Right lobe of liver (tissue), 6 donors: ENCODE results near the gene GBP6. TPM values are rescaled to one million over a fixed set of nuclear protein-coding genes. Genes with fewer than 3 reads are reported as not detected.
"Not testable (repeated sequence)": the region's sequence is repeated elsewhere in the genome, so short reads cannot be mapped to it uniquely, and the experiment has no call there.

Experiments used
- ATAC-seq, 4 donors: fragments of 200-7000 bp; cut with Tn5 transposase; one replicate each; pipeline ENCODE4 v1.9.1; 2020; ENCODE audit warnings: mild to moderate bottlenecking in 4 of 4, moderate library complexity in 4 of 4
- DNase-seq, 3 donors: peaks; one replicate each; pipeline ENCODE4 v3.0.0-alpha.2; 2020
- H3K27ac ChIP-seq, 3 donors: fragments of 200-600 bp; one replicate each; pipeline ENCODE4 v1.8.0; 2022
- H3K27me3 ChIP-seq, 2 donors: fragments of 200-600 bp; one replicate each; pipeline ENCODE4 v1.8.0; 2022
- H3K36me3 ChIP-seq, 4 donors: fragments of 200-600 bp; sonication (generic) in 1 of 4; one replicate each; pipeline versions ENCODE4 v1.5.1 to v1.8.0; 2017 to 2022; ENCODE audit warnings: control low read depth in 1 of 4
- H3K4me1 ChIP-seq, 4 donors: fragments of 200-600 bp; sonication (generic) in 1 of 4; one replicate each; pipeline versions ENCODE4 v1.5.1 to v1.8.0; 2017 to 2022; ENCODE audit warnings: control low read depth in 1 of 4
- H3K4me3 ChIP-seq, 3 donors: fragments of 200-600 bp; one replicate each; pipeline ENCODE4 v1.8.0; 2022
- H3K9me3 ChIP-seq, 4 donors: fragments of 200-600 bp; sonication (generic) in 1 of 4; one replicate each; pipeline versions ENCODE4 v1.5.1 to v1.8.0; 2017 to 2022; ENCODE audit warnings: control low read depth in 1 of 4
- POLR2A ChIP-seq: fragments of 450-650 bp; IDR thresholded peaks from one replicate; pipeline ENCODE4 v1.6.1; 2017; ENCODE audit warnings: antibody characterized with exemption, mild to moderate bottlenecking
- WGBS: methylation state at CpG from one replicate; pipeline ENCODE4 v1.1.6; 2018; ENCODE audit warnings: low coverage, low lambda C conversion rate; ENCODE audit not compliant: insufficient coverage; ENCODE audit errors: missing lambda C conversion rate; 5-methylcytosine and 5-hydroxymethylcytosine counted together
- intact Hi-C, 2 donors: fragments of 100-400 bp; cut with DNase I; formaldehyde crosslinking; loops; one replicate each; pipeline versions ENCODE4 v1.11.2 to v1.14.1; 2022
- total RNA-seq, 6 experiments: library from RNA; depleted of rRNA in 2 of 6; stranded (reverse); fragments of >200 nt in 2 of 6; fragmentation: NEBNext Ultra II Directional in 3 of 6; extraction: Animal tissue kit (Norgen Biotek cat#: 25700) in 3 of 6; gene quantifications; one replicate each; pipeline versions ENCODE4 v1.1.0 to v1.2.4, GENCODE V29; 2016 to 2023
- TF ChIP-seq, protein P1 (sequence below), 4 donors: fragments of 200-600 bp in 3 of 4; fragments of 450-650 bp in 1 of 4; IDR thresholded peaks; one replicate each; pipeline versions ENCODE4 v1.5.1 to v1.8.0; 2016 to 2022; ENCODE audit warnings: antibody characterized with exemption in 4 of 4, mild to moderate bottlenecking in 2 of 4
- donor health status: DM: no; HTN: yes; CAD: no.
- donor health status: DM: no; HTN: no; CAD: no.
- donor health status: DM: no; HTN: no; CAD: no.
- donor health status: DM: no; HTN: yes; CAD: no.
- donor health status: DM: no; HTN: yes; CAD: no.

GBP6 gene
- total RNA-seq, 6 experiments from 2014 or later = 0.06 to 0.15 (median 0.07) TPM; not detected in 3

DNA sequence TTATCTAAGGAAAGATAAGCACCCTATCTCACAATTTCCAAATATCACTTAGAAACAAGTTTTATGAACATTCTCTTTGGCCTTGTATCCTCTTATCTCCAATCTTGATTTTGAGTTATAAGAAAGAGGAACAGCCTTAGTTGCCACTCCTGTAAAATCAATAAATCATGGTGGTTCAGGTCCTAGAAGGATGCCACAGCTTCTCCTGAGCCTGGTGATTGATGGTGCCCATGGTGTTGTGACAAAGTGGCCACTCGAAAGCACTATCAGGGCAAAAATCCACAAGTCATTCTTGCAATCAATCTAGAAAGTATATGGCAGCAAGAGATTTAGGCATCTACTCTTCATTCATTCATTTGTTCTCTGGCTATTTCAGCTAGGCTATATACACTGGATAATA, 27.8 kb downstream of the GBP6 start:
- TF ChIP-seq, protein P1, sequence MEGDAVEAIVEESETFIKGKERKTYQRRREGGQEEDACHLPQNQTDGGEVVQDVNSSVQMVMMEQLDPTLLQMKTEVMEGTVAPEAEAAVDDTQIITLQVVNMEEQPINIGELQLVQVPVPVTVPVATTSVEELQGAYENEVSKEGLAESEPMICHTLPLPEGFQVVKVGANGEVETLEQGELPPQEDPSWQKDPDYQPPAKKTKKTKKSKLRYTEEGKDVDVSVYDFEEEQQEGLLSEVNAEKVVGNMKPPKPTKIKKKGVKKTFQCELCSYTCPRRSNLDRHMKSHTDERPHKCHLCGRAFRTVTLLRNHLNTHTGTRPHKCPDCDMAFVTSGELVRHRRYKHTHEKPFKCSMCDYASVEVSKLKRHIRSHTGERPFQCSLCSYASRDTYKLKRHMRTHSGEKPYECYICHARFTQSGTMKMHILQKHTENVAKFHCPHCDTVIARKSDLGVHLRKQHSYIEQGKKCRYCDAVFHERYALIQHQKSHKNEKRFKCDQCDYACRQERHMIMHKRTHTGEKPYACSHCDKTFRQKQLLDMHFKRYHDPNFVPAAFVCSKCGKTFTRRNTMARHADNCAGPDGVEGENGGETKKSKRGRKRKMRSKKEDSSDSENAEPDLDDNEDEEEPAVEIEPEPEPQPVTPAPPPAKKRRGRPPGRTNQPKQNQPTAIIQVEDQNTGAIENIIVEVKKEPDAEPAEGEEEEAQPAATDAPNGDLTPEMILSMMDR (IDR thresholded peaks at IDR 0.05) = no peak
- no peak for TF ChIP-seq POLR2A
- intact Hi-C loops = no loop called here
- no peak for DNase-seq
- H3K4me3 ChIP-seq = no peak overlapping the region
- H3K36me3 ChIP-seq = no peaks in the 10 kb centered on the region
- no peaks in the 10 kb centered on the region for H3K9me3 ChIP-seq
- no peak for ATAC-seq
- H3K27me3 ChIP-seq = no peaks in the 10 kb centered on the region
- no peak overlapping the region for H3K27ac ChIP-seq
- no peaks in the 10 kb centered on the region for H3K4me1 ChIP-seq
- WGBS = 67% methylated on average over 1 of the region's 1 CpG

DNA sequence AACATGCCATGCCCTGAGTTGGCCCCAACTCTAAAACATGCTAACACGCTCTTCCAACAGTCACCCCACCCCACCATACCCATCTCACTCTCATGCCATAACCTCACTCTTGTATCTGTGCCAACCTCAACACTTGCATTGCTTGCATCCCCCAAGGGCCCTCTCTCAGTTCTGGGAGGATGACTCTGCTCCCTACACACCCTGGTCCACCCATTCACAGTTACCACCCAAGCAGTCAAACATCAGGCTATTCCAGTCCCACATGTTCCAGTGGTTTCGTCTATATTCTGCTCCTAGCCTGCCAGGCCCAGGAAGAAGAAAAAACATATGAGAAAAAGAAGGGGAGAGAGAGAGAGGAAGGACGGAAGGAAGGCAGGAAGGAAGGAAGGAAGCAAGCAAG, 31.0 kb downstream of the GBP6 start:
- Histone ChIP-seq H3K27me3 (no peaks in the 10 kb centered on the region), H3K36me3 (no peaks in the 10 kb centered on the region), H3K4me1 (no peaks in the 10 kb centered on the region), H3K4me3 (no peak overlapping the region), H3K27ac (no peak overlapping the region), H3K9me3 (no peaks in the 10 kb centered on the region)
- intact Hi-C loops = no loop called here
- whole genome bisulfite sequencing = 83% methylated on average over 3 of the region's 3 CpGs
- no peak for TF ChIP-seq POLR2A
- TF ChIP-seq, protein P1 (IDR thresholded peaks at IDR 0.05) = no peak
- ATAC-seq = no peak
- DNase-seq = no peak

DNA sequence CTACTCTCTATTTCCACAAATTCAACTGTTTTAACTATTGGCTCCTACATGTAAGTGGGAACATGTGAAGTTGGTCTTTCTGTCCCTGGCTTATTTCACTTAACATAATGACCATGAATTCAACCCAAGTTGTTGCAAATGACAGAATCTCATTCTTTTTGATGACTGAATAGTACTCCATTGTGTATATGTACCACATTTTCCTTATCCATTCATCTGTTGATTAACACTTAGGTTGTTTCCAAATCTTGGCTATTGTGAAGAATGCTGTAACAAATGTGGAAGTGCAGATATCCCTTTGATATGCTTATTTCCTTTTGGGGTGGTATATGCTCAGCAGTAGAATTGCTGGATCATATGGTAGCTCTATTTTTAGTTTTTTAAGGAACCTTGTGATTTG, 33.0 kb downstream of the GBP6 start:
- no peak overlapping the region for H3K27ac ChIP-seq
- H3K27me3 ChIP-seq = no peaks in the 10 kb centered on the region
- H3K4me1 ChIP-seq = no peaks in the 10 kb centered on the region
- no peaks in the 10 kb centered on the region for H3K36me3 ChIP-seq
- ATAC-seq = no peak
- intact Hi-C loops = no loop called here
- no peak for DNase-seq
- no peaks in the 10 kb centered on the region for H3K9me3 ChIP-seq
- no peak overlapping the region for H3K4me3 ChIP-seq
- no peak for TF ChIP-seq POLR2A
- TF ChIP-seq, protein P1 (IDR thresholded peaks at IDR 0.05) = no peak

DNA sequence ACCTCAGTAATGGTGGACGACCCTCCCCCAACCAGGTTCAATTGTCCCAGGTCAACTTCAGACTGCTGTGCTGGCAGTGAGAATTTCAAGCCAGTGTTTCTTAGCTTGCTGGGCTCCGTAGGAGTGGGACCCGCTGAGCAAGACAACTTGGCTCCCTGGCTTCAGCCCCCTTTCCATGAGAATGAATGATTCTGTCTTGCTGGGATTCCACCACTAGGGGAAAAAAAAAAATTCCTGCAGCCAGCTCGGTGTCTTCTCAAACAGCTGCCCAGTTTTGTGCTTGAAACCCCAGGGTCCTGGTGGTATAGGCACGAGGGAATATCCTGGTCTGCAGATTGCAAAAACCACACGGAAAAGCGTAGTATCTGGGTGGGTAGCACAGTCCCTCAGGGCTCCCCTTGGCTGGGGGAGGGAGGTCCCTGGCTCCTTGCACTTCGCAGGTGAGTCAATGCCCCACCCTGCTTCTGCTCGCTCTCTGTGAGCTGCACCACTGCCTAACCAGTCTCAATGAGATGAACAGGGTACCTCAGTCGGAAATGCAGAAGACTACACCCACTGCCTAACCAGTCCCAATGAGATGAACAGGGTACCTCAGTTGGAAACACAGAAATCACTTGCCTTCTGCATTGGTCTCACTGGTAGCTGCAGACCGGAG, 41.5 kb downstream of the GBP6 start:
- ATAC-seq (no peak), DNase-seq (no peak)
- Histone ChIP-seq H3K27me3 (no peaks in the 10 kb centered on the region), H3K36me3 (no peaks in the 10 kb centered on the region), H3K4me1 (peaks cover 0 to 10% (median 2%) of the 10 kb centered on the region in 4 donors), H3K27ac (no peak overlapping the region), H3K4me3 (no peak overlapping the region), H3K9me3 (no peaks in the 10 kb centered on the region)
- TF ChIP-seq, protein P1 (IDR thresholded peaks at IDR 0.05) = no peak
- no peak for TF ChIP-seq POLR2A
- intact Hi-C loops = no loop called here
- WGBS = 93% methylated on average over 3 of the region's 11 CpGs

DNA sequence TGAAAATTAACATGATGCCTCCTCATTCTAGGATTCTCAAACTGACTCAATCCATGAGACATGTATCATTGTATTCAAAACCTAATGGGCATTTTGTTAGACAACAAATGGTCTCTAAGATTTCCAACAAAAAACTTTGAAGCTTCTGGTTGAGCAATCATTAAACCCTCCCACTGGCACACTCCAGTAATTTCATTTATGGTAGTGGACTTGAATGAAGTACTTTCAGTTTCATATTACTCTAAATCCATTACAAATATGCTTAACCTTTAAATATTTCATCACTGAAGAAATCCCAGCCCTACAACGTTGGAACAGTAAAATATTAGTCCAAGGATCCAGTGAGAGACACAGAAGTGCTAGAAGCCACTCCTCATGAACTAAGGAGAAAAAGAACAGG, 43.5 kb downstream of the GBP6 start:
- TF ChIP-seq, protein P1 (IDR thresholded peaks at IDR 0.05) = no peak
- no peak for TF ChIP-seq POLR2A
- Histone ChIP-seq H3K4me1 (peaks cover 0 to 10% (median 2%) of the 10 kb centered on the region in 4 donors), H3K36me3 (no peaks in the 10 kb centered on the region), H3K4me3 (peak overlapping the region in 2 of 3 donors; percentile 52 to 60), H3K27me3 (no peaks in the 10 kb centered on the region), H3K27ac (peak overlapping the region; percentile 45 to 87 (median 81)), H3K9me3 (no peaks in the 10 kb centered on the region)
- WGBS = 0% methylated on average over 1 of the region's 1 CpG
- DNase-seq (no peak), ATAC-seq (peak; percentile 85 to 95 (median 88))
- intact Hi-C loops = no loop called here

DNA sequence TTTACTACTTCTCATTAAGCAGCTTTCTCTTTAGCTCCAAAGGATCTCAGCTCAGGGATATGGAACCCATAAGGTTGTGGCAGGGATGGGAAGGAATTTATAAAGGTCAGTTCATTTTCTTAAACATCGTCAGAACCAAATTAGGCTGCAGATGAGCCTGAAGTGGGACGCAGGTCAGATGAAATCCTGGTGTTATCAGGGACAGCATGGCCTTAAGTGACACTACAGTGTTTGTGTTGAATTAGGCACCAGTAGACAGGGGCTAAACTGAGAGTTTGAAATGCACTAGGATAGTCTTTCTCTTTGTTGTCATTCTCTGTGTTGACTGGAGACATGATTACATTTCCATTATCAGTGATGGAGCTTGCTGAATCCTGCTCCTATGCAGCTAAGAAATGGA, 43.9 kb downstream of the GBP6 start:
- Histone ChIP-seq H3K4me3 (peak overlapping the region in 2 of 3 donors; percentile 52 to 60), H3K27ac (peak overlapping the region; percentile 45 to 87 (median 81))
- intact Hi-C loops, H3K36me3 ChIP-seq, H3K27me3 ChIP-seq, H3K4me1 ChIP-seq, H3K9me3 ChIP-seq, DNase-seq: not testable (repeated sequence)
- peak; percentile 85 to 95 (median 91) for ATAC-seq
- WGBS = 15% methylated on average over 2 of the region's 2 CpGs
